Fibroblast of lung (primary cell): ENCODE data around the gene NT5C3A.

Source experiments
- CTCF ChIP-seq, 2 donors: IDR thresholded peaks in 1 of 2; conservative IDR thresholded peaks in 1 of 2; 1 replicate in 1 of 2; 2 replicates in 1 of 2; pipeline ENCODE4 v1.5.1; 2011 to 2012; ENCODE audit warnings: low read length in 2 of 2, control low read depth in 1 of 2, inconsistent platforms in 1 of 2, low read depth in 1 of 2, mild to moderate bottlenecking in 1 of 2
- EZH2 ChIP-seq: IDR thresholded peaks from 2 replicates; pipeline ENCODE4 v1.5.1; 2012; ENCODE audit warnings: low read length, control low read depth, mild to moderate bottlenecking; ENCODE audit errors: missing control alignments

GRCh38 chr7:33048257-33048656 is 14.3 kb downstream of the NT5C3A start:
- TF ChIP-seq CTCF (conservative IDR thresholded peaks at IDR 0.05 in 1 of 2, IDR thresholded peaks at IDR 0.05 in 1 of 2; ENCODE audit: low read depth in 1 of 2, low read length in 2 of 2) (no peak), EZH2 (no peak)
